DMS114 treated with DMSO at 0.1 percent for 48 hours (cell line): ENCODE data around the gene SCGB1C2.
A peak's percentile ranks its signal among the peaks of the same experiment; 100 is the strongest.

ENCODE experiments used
- DNase-seq: peaks from one replicate; lab custom pipeline; 2025; ENCODE audit not compliant: unreplicated experiment; lab: John Stamatoyannopoulos, UW

SCGB1C2 gene

DNA sequence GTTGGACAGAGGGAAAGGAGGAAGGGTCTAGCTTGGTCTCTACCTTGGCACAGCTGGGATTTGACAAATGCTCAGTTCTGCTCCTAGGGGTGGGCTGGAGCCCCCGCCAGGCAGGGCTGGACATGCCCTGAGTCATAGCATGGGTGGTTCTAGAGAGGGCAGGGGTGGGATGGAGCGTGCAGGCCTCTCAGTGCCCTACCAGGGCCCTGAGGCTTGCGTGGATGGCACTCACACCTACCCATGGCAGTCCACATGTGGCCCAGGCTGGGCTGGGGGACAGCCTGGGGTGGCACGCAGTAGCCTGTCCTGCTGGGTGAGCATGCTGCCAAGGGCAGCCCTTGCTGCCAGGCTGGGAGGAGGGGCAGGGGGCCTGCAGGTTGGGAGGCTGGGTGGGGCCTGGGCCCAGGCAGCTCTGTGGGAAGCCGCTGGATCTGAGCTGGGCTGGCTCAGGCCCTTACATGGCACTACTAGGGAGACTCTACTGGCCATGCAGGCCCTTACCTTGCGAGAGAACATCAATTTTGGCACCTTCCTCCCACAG, 32.8 kb downstream of the SCGB1C2 start:
- no peak for DNase-seq

DNA sequence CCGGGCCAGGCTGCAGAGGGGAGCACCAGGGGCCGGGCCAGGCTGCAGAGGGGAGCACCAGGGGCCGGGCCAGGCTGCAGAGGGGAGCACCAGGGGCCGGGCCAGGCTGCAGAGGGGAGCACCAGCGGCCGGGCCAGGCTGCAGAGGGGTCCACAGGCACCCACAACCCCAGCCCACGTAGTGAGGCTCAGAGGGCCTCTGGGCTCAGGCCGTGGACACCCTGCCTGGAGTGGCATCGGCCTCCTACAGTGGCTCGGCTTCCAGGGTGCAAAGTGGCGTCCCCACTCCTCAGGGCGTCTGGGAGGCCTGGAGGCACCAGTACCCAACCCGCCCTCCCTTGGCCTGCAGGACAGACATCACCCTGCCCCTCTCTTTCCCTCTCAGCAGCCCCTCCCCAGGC, 34.5 kb downstream of the SCGB1C2 start:
- DNase-seq: no peak

DNA sequence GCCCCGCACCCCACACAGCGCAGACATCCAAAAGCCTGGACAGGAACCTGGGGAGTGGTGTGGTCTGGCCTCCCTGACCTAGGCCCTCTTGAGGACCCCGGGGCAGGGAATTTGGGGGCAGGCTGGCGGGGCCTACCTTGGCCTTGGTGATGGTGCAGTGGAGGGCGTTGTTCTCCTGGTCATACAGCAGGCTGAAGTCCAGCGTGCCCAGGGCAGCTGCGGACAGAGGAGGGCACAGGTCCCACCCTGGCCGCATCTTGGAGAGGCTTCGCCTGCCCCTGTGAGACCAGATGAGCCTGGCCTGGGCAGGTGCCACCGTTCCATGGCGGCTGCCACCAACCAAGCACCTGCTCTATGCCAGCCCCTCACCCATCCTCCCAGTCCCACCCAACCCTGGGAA, 35.0 kb downstream of the SCGB1C2 start:
- DNase-seq: no peak

DNA sequence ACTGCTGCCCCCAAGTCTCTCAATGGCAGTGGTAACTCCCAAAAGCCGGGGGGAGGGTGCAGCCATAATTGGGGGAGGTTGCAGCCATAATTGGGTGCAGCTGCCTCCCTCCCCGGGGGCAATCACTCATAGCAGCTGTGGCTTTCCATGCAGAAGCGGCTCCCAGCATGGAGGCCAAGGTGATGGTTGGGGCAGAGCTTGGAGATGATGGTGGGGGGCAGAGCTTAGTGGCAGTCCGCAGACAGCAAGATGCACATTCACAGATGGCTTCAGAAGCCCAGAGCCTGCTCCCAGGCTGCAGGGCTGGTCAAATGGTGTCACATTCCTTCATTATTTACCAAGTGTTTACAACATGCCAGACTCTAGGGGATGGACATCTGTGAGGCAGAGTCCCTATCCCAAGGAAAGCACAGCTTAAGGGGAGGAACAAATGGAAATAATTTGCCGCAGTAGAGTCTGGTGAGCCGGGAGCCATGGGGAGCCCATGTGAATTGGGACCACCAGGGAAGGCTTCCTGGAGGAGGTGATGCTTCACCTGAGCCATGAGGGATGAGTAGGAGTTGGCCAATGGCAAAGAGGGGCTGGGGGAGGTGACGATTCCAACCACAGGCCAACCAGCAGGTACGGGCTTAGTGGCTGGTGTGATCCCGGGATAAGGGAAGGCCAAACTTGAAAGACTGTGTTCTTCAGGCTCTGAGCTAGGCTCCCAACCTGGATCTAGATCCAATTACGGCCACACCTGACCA, 36.0 kb downstream of the SCGB1C2 start:
- no peak for DNase-seq

DNA sequence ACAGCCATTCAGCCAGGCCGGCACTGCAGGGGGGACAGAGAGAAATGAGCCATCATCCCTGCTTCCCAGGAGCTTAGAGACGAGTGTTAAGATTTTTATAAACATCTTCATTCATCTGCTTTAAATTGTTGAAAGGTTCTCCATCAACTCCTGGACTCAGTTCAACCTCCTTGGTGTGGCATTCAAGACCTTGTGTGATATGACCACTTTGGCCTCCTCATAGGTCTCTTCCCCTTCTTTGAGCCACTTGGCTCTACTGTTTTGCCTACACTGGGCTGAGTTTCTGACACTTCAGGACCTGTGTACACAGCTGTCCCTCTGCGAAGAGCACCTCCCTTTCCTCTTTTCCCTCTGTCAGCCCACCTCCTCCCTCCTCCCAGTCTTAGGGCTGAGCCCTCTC, 39.8 kb downstream of the SCGB1C2 start:
- no peak for DNase-seq

DNA sequence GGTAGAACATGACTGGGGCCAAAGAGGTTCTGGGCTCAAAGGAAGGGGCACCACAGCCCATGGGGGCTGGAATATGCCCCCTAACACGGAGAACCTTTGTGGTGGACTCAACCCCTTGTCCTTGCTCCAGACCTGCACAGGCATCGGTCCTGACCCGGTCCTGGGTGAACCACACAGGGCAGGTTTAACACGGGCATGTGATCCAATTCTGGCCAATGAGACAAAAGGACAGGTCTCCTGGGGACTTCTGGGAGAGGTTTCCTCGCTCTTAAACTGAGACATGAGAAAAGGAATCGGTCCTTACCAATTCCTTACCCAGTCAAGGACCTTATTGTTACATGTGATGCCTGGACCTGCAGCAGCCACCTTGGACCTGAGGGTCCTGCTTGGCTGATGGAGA, 40.4 kb downstream of the SCGB1C2 start:
- no peak for DNase-seq

DNA sequence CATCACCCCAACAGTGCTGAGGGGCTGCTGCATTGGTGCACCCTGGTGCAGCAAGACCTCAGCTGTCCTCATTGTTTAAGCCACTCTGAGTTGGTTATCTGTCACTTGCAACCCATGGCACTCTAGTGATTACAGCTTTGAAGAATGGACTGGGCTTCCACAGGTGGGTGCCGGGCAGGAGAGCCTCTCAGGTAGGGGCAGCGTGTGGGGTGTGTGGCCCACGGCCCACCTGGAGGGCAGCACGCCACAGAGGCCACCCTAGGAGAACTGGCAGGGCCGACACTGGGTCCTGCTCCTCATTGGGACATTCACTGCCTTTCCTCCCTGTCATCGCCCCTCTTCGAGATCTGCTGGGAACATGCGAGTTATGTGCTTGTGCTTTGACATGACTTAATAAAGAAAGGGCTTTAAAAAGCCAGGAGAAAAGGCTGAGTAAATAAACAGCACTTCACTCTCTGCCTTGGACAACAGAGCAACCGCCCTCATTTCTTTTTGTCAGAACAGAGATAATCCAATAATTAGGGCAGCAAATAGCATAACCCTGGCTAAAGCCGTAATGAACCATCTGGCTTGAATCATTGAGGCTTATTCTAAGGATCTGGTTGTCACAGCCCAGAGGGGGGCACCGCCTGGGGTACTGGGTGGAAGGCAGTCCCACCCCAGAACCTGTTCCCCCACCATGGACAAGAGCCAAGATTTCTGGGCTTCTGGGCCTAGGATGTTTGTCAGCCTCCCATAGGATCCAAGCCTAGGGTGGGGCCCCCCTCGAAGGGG, 41.1 kb downstream of the SCGB1C2 start:
- DNase-seq: no peak

DNA sequence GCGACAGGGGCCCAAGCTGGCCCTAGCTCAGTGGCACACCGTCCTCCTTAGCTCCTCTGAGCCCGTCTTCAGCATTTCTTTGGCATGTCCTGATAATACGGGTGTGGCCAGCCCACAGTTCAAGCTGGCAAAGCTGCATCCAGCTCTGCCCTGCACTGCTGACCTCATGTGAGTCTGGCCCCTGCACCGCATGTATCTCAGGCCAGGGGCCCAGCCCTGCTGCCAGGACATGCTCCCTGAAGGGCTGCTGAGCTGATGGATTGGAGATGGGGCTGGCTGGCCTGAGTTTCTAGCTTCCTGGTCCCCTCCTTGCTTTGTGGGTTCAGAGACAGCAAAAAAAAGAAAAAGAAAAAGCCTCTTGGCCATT, 41.7 kb downstream of the SCGB1C2 start:
- DNase-seq: no peak

DNA sequence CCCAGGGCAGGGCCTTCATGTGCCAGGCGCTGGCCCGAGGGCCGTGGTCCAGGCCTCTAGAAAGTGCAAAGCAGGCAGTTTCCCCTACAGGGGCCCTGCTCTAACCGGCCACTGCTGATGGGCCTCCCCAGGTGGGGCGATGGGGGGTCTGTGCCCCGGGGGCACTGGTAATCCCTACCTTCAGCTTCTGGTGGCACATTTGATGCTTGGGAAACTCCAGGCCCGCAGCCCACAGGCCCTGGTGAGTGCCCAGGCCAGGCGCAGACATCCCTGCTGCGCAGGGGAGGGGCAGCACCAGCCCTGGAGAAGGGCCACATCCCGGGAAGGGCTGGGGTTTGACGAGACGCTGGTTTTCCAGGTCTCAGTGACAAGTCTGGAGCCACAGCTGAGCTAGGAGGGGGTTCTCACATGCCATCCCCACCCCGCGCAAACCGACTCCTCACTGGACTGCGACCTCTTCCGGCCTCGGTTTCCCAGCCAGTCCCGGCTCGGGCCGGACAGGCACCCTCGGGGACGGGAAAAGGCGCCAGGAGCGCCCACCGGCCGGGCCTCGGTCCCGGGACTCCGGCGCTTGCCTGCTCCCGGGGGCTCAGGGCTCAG, 42.5 kb downstream of the SCGB1C2 start:
- DNase-seq: no peak

DNA sequence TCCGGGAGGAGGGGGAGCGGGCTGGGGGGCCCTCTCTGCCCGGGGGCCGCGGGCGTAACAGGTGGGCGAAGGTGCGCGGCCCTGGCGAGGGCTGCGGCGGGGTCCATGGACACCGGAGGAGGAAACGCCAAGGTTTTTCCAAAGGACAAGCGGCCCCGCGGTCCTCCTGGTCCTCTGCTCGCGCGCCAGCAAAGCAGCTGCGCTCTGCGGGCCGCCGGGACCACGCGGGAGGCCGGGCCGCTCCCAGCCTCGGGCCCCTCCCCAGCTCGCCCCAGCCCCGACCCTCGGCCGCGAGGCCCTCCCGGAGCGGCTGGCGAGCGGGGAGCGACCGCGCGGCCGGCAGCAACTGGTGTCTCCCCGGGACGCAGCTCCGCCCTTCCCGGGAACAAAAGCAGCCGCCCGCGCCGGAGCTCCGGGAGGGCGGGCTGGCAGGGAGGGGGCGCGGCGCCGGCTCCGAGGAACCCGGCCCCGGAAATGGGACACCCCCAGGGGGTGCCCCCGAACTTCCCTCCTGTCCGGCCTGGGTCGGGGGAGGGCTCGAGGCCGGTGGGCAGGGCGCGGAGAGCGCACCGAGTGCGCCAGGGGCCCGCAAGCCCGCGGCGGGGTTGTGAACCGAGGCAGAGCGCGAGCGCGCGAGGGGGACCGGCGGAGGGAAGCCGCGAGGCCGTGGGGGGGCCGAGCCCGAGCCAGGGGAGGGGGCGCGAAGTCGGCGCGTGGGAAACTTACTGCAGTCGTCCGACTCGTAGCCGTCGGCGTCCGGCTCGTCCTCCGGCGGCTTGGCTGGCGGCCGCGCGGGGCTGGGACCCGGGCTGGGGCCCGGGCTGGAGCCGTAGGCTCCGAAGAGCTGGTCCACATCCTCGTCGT, 43.2 kb downstream of the SCGB1C2 start:
- no peak for DNase-seq

DNA sequence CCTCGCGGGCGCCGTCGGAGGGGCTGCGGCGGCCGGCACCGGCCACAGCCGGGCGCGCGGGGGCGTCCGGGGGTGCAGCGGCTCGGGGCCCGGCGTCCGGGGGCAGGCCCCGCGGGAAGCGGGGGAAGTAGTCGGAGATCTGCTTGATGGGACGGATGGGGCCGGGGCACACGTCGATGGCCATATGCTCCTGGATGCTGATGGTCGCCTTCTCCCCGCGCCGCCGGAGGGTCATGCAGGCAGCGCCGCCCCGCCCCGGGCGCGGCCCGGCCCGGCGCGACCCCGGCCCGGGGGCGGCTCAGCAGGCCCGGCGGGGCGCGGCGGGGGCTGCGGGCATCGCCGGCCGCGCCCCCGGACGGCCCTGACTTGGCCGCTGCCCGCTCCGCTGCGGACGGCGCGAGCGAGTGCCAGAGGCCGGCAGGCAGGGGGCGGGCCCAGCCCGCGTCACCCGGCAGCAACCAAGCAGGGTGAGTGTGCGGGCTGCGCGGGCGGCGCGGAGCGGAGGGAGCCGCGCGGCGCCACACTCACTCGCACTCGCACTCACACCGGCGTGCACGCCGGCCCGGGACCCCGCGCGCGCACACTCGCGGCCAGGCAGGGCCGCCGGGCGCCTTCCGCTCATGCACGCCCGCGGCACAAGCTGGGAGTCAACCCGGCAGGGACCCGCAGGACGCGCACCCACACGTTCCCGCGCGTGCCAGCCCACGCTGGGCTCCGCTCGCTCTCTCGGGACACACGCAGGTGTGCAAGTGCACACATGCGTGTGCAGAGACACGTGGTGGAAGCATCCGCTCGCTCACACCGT, 44.1 kb downstream of the SCGB1C2 start, which contains the start of gene DOC2B:
DOC2B (minus strand) TSS at position 406 of the 805 bp plus-strand sequence; CDS start at position 235, 171 bp downstream.
- DNase-seq: peak; percentile 10

DNA sequence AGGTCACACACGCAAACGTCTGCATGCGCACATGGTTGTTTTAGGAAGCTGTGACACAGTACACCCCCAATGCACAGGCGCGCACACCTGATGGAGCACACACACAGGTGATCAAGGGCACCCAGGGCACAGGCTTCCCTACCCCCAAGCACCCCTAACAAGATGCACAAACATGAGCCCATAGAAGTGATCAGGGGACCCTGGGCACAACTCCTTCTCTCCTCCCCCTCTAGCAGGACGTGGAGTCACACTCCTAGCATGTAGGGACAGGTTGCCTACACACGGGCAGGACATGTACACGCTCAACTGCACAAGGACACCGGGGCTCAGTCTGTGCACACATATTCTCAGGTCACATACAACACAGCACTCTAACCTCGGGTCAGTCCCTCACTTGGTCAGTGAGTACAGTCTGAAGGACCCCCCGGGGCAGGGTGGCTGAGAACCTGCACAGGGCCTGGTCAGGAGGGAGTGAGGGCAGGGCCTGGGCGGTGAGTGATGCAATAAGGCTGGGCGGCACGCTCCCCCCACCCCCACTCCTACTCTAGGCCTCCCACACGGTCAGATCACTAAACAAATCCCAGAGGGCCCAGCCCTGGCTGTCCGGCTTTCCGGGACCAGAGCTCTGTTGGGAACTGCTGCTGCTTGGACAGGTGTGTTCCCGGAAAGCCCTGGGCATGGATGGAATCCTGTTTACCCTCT, 44.8 kb downstream of the SCGB1C2 start:
- DNase-seq: no peak

DNA sequence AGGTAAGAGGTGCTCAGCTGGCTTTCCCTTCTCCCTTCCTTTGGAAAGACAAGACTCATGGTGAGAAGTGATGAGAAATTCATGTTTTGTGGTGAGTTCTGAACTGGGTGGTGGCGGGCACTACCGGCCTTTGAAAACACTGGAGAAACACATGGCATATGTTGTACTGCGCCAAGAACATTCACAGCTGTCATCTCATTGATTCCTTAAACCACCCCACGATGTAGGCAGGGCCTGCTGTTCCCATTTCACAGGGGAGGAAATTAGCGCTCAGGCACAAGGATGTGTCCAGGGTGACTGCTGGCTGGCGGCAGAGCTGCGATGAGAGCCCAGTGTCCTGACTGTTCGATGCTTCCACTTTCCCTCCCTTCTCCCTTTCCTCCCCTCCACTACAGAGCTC, 45.7 kb downstream of the SCGB1C2 start:
- no peak for DNase-seq

DNA sequence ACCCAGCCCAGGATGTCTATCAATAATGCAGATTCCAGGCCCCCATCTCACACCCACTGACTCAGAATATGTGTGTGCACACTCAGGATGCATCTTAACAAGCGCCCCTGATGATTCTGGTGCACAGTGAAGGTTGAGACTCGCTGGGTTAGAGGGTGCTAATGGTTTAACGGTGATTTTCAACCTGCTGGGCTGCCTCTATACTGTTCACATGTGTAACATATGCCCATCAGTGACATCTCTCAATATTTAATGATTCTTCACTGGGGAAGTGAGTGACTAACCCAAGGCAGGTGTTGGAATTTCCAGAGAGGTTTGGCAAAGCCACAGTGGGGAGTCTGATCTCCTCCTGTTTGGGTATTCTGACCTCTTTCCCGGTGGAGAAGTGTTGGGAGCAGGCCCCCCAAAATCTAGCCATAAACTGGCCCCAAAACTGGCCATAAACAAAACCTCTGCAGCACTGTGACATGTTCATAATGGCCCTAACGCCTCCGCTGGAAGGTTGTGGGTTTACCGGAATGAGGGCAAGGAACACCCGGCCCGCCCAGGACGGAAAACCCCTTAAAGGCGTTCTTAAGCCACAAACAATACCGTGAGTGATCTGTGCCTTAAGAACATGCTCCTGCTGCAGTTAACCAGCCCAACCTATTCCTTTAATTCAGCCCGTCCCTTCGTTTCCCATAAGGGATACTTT, 48.2 kb downstream of the SCGB1C2 start:
- no peak for DNase-seq

DNA sequence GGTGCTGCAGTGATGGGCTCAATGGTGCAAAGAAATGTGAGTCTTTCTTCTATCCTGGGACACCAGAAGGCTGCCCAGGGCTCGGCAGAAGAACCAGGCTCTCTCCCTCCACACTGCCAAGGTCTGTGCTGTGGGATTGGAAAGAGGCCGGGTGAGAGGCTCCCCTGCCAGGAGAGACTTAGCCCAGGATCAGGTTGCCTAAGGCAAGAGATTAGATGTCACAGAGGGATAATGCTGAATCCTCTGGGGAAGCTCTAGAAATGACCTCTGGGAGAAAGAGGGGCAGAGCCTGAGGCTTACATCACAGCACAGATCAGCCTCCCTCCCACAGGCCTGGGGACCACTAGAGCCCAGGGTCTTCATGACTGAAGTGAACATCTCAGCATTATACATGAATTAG, 49.8 kb downstream of the SCGB1C2 start:
- DNase-seq: no peak
